HepG2 (cell line): ENCODE results near the gene FLT3LG. TPM values are rescaled to one million over a fixed set of nuclear protein-coding genes. Genes with fewer than 3 reads are reported as not detected.
A peak's percentile ranks its signal among the peaks of the same experiment; 100 is the strongest.

ENCODE experiments used
- AHR ChIP-seq: IDR thresholded peaks from 2 replicates; pipeline ENCODE4 v1.6.1; 2018; ENCODE audit warnings: missing genetic modification reagents, missing compliant biosample characterization
- ARID2 ChIP-seq: sonication (generic); formaldehyde crosslinking; IDR thresholded peaks from 2 replicates; pipeline ENCODE4 v1.8.1; 2022; ENCODE audit warnings: mild to moderate bottlenecking, missing genetic modification reagents, borderline replicate concordance
- CCDC6 ChIP-seq: sonication (generic); formaldehyde crosslinking; IDR thresholded peaks from 2 replicates; pipeline ENCODE4 v1.8.1; 2022; ENCODE audit warnings: mild to moderate bottlenecking, missing genetic modification reagents, moderate library complexity
- CREM ChIP-seq, 2 experiments: sonication (generic) in 1 of 2; formaldehyde crosslinking in 1 of 2; IDR thresholded peaks; 2 replicates each; pipeline versions ENCODE4 v1.4.0 to v1.6.1; 2016 to 2020; ENCODE audit warnings: antibody characterized with exemption in 1 of 2, mild to moderate bottlenecking in 1 of 2, missing genetic modification reagents in 1 of 2
- FOXA3 ChIP-seq: IDR thresholded peaks from 2 replicates; pipeline ENCODE4 v1.6.1; 2016; ENCODE audit warnings: missing genetic modification reagents, missing compliant biosample characterization
- FOXO1 ChIP-seq: sonication (generic); formaldehyde crosslinking; IDR thresholded peaks from 2 replicates; pipeline ENCODE4 v1.4.0; 2020; ENCODE audit warnings: missing genetic modification reagents
- GATAD1 ChIP-seq: IDR thresholded peaks from 2 replicates; pipeline ENCODE4 v1.6.1; 2016; ENCODE audit warnings: missing genetic modification reagents, missing compliant biosample characterization
- GATAD2A ChIP-seq: IDR thresholded peaks from 2 replicates; pipeline ENCODE4 v1.6.1; 2016
- HMGXB4 ChIP-seq, 2 experiments: sonication (generic) in 1 of 2; formaldehyde crosslinking in 1 of 2; IDR thresholded peaks; 2 replicates each; pipeline versions ENCODE4 v1.4.0 to v1.6.1; 2018 to 2020; ENCODE audit warnings: missing genetic modification reagents in 2 of 2, borderline replicate concordance in 1 of 2, low read depth in 1 of 2, mild to moderate bottlenecking in 1 of 2, missing biosample characterization in 1 of 2
- HOXA5 ChIP-seq: sonication (generic); formaldehyde crosslinking; IDR thresholded peaks from 2 replicates; pipeline ENCODE4 v1.4.0; 2020; ENCODE audit warnings: missing genetic modification reagents
- LCORL ChIP-seq, 2 experiments: fragments of 450-650 bp in 1 of 2; sonication (generic) in 1 of 2; formaldehyde crosslinking in 1 of 2; IDR thresholded peaks; 2 replicates each; pipeline versions ENCODE4 v1.5.0 to v1.6.1; 2017 to 2020; ENCODE audit warnings: antibody characterized with exemption in 1 of 2, missing genetic modification reagents in 1 of 2
- NFKBIZ ChIP-seq: IDR thresholded peaks from 2 replicates; pipeline ENCODE4 v1.6.1; 2018; ENCODE audit warnings: missing genetic modification reagents, missing compliant biosample characterization
- NR2C2 ChIP-seq: sonication (generic); formaldehyde crosslinking; IDR thresholded peaks from 2 replicates; pipeline ENCODE4 v1.4.0; 2020; ENCODE audit warnings: missing genetic modification reagents, mild to moderate bottlenecking, moderate library complexity, borderline replicate concordance
- PHF20 ChIP-seq: sonication (generic); formaldehyde crosslinking; IDR thresholded peaks from 2 replicates; pipeline ENCODE4 v1.5.0; 2020; ENCODE audit warnings: mild to moderate bottlenecking, missing genetic modification reagents
- POGK ChIP-seq: sonication (generic); formaldehyde crosslinking; conservative IDR thresholded peaks from 2 replicates; pipeline ENCODE4 v1.8.0; 2022; ENCODE audit warnings: mild to moderate bottlenecking, moderate library complexity, missing genetic modification reagents
- SPEN ChIP-seq: sonication (generic); formaldehyde crosslinking; IDR thresholded peaks from 2 replicates; pipeline ENCODE4 v1.5.1; 2020; ENCODE audit warnings: low read depth, mild to moderate bottlenecking, missing genetic modification reagents
- TBX2 ChIP-seq: sonication (generic); formaldehyde crosslinking; IDR thresholded peaks from 2 replicates; pipeline ENCODE4 v1.5.0; 2020; ENCODE audit warnings: missing genetic modification reagents, mild to moderate bottlenecking, borderline replicate concordance
- ZFY ChIP-seq: sonication (generic); formaldehyde crosslinking; IDR thresholded peaks from 2 replicates; pipeline ENCODE4 v1.4.0; 2020; ENCODE audit warnings: missing genetic modification reagents
- ZGPAT ChIP-seq: IDR thresholded peaks from 2 replicates; pipeline ENCODE4 v1.6.1; 2016; ENCODE audit warnings: mild to moderate bottlenecking
- ZNF230 ChIP-seq: sonication (generic); formaldehyde crosslinking; IDR thresholded peaks from 2 replicates; pipeline ENCODE4 v1.4.0; 2020; ENCODE audit warnings: mild to moderate bottlenecking, missing genetic modification reagents
- ZNF337 ChIP-seq: sonication (generic); formaldehyde crosslinking; IDR thresholded peaks from 2 replicates; pipeline ENCODE4 v1.5.1; 2020; ENCODE audit warnings: missing genetic modification reagents, low read depth, mild to moderate bottlenecking, borderline replicate concordance
- ZNF468 ChIP-seq: sonication (generic); formaldehyde crosslinking; IDR thresholded peaks from 2 replicates; pipeline ENCODE4 v1.8.0; 2022; ENCODE audit warnings: mild to moderate bottlenecking, moderate library complexity, missing genetic modification reagents
- polyA plus RNA-seq, 8 experiments: library from polyadenylated mRNA; depleted of rRNA in 3 of 8; stranded (reverse) in 7 of 8; unstranded in 1 of 8; fragments of >200 nt; fragmentation: Illumina TruSeq in 4 of 8; extraction: Trizol in 4 of 8; gene quantifications; 2 replicates each; pipeline versions ENCODE4 v1.2.1 to v1.2.3, GENCODE V29; 2011 to 2016; ENCODE audit warnings: low read depth in 4 of 8, missing spikeins in 1 of 8, mixed read lengths in 1 of 8; ENCODE audit not compliant: insufficient read depth in 1 of 8
- total RNA-seq, 5 experiments: library from RNA; depleted of rRNA; stranded (reverse); fragments of >200 nt; fragmentation: Illumina TruSeq; extraction: Trizol; gene quantifications; 2 replicates each; pipeline ENCODE4 v1.2.3, GENCODE V29; 2016; ENCODE audit warnings: low read depth in 1 of 5

Gene FLT3LG
- total and polyA plus RNA-seq, 2 of the 13 experiments (the other 11 are each of a cell fraction or from before 2014, with no cell fraction given), result 1.5 to 2.6 TPM

DNA sequence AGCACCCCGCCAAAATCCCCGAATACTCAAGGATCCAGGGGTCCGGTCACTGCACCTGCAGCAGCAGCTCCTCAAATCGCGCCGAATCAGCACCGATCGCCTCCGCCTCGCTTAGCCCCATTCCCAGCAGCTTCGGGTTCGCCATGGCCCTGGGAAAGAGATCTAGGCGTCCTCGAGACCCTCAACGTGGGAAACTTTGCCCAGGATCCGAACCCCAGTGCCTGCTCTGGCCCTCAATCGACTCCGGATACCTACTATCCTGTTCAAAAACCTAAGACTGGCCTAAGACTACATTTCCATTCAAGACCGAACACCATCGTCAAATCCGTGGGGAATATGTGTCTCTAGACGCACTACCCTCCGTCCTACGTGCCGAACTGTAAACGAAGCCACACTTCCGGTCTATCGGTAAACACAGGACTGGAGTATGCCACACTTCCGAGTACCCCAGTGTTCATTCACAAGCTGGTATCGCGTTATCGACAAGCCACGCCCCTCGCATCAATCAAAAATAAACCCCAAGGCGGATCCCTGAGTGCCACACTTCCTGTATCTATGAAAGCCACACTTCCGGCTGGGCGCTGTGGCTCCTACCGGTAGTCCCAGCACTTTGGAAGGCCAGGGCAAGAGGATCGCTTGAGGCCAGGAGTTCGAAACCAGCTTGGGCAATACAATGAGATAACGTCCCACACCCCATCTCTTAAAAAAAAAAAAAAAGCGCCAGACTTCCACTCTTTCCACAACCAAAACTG lies 22.4 kb upstream of the FLT3LG start, which contains the start of gene PIH1D1 (continued):
- TF ChIP-seq NR2C2, result peak; percentile 64; the same call in 1 of the 2 replicates
- TF ChIP-seq ARID2, result no peak
- no peak for TF ChIP-seq ZNF337 (CRISPR knock-in tag)
- 0 out of 2 replicates have a peak, but pooled peaks have one; percentile 64 for TF ChIP-seq CCDC6 (CRISPR knock-in tag)
- TF ChIP-seq FOXO1 (CRISPR knock-in tag), result peak; percentile 72
- TF ChIP-seq GATAD2A (CRISPR knock-in tag), result 0 out of 2 replicates have a peak, but pooled peaks have one; percentile 31
- peak; percentile 77 for TF ChIP-seq ZFY
- peak; percentile 59 to 88; a peak in 3 of 4 replicates for TF ChIP-seq HMGXB4 (CRISPR knock-in tag; IDR thresholded peaks at IDR 0.05; ENCODE audit: borderline replicate concordance in 1 of 2, low read depth in 1 of 2)
- 0 out of 2 replicates have a peak, but pooled peaks have one; percentile 33 for TF ChIP-seq AHR (CRISPR knock-in tag)
- TF ChIP-seq PHF20 (CRISPR knock-in tag), result peak; percentile 68; the same call in 1 of the 2 replicates
- no peak for TF ChIP-seq LCORL (IDR thresholded peaks at IDR 0.05)
- TF ChIP-seq LCORL (CRISPR knock-in tag; IDR thresholded peaks at IDR 0.05), result 0 out of 2 replicates have a peak, but pooled peaks have one; percentile 35
- 0 out of 2 replicates have a peak, but pooled peaks have one; percentile 51 for TF ChIP-seq POGK (CRISPR knock-in tag)
- TF ChIP-seq HOXA5 (CRISPR knock-in tag), result peak; percentile 53; the same call in 1 of the 2 replicates
- TF ChIP-seq ZNF468 (CRISPR knock-in tag), result no peak
- peak; percentile 88 for TF ChIP-seq CREM (IDR thresholded peaks at IDR 0.05)
- TF ChIP-seq CREM (CRISPR knock-in tag; IDR thresholded peaks at IDR 0.05), result no peak
- TF ChIP-seq TBX2 (CRISPR knock-in tag), result peak; percentile 52; the same call in 1 of the 2 replicates
- 0 out of 2 replicates have a peak, but pooled peaks have one; percentile 24 for TF ChIP-seq NFKBIZ (CRISPR knock-in tag)
- no peak for TF ChIP-seq ZGPAT
- TF ChIP-seq SPEN (CRISPR knock-in tag), result peak; percentile 75
- TF ChIP-seq FOXA3 (CRISPR knock-in tag), result peak; percentile 96
- peak; percentile 90 for TF ChIP-seq GATAD1 (CRISPR knock-in tag)
- TF ChIP-seq ZNF230 (CRISPR knock-in tag), result no peak
